ENCODE data around the gene DOCK1. TPM values are rescaled to one million over a fixed set of nuclear protein-coding genes. Genes with fewer than 3 reads are reported as not detected.
A peak's percentile ranks its signal among the peaks of the same experiment; 100 is the strongest.

The DOCK1 gene
- total and polyA plus RNA-seq, 2 experiments from 2014 or later = 22.8 to 45.6 TPM

GRCh38 chr10:126924180-126924914 is 19.1 kb downstream of the DOCK1 start:
- Histone ChIP-seq H3K27me3 (replicated peaks; ENCODE audit: insufficient read depth) (no peaks in the 10 kb centered on the region), H3K4me2 (ENCODE audit: unreplicated experiment) (peak overlapping the region; percentile 21), H4K20me1 (ENCODE audit: insufficient read depth) (peaks cover 13% of the 10 kb centered on the region; the same call in 1 of the 2 replicates), H3K79me2 (ENCODE audit: insufficient read depth) (peaks cover 85% of the 10 kb centered on the region), H2AFZ (no peak overlapping the region), H3K9ac (peak overlapping the region; percentile 24; the same call in 1 of the 2 replicates), H3K9me2 (ENCODE audit: insufficient read depth) (no peaks in the 10 kb centered on the region), H3K9me3 (ENCODE audit: low read depth) (no peaks in the 10 kb centered on the region), H3K4me3 (no peak overlapping the region), H3K36me3 (ENCODE audit: low read depth) (no peaks in the 10 kb centered on the region), H3K4me1 (ENCODE audit: insufficient read depth) (peaks cover 25% of the 10 kb centered on the region), H3K27ac (peak overlapping the region; percentile 55), H3F3A (ENCODE audit: insufficient read depth) (peaks cover 30% of the 10 kb centered on the region)
- 42 to 43% methylated on average over 6 of the region's 6 CpGs for WGBS, 2 experiments (ENCODE audit: low coverage in 1 of 2, low lambda C conversion rate in 2 of 2, missing lambda C conversion rate in 2 of 2)
- in situ Hi-C loops (cut with MboI) = no loop called here
- DNase-seq = no peak
- TF ChIP-seq EZH2 (IDR thresholded peaks at IDR 0.05; ENCODE audit: insufficient read depth, poor library complexity, severe bottlenecking) (no peak), EZH2phosphoT487 (IDR thresholded peaks at IDR 0.05; ENCODE audit: insufficient read depth, low read depth) (no peak)

GRCh38 chr10:126924915-126925300 is 19.7 kb downstream of the DOCK1 start:
- Histone ChIP-seq H3F3A (ENCODE audit: insufficient read depth) (peaks cover 30% of the 10 kb centered on the region), H2AFZ (no peak overlapping the region), H3K36me3 (ENCODE audit: low read depth) (no peaks in the 10 kb centered on the region), H3K27ac (peak overlapping the region; percentile 55), H3K9me3 (ENCODE audit: low read depth) (no peaks in the 10 kb centered on the region), H3K27me3 (replicated peaks; ENCODE audit: insufficient read depth) (no peaks in the 10 kb centered on the region), H3K4me2 (ENCODE audit: unreplicated experiment) (peak overlapping the region; percentile 21), H3K4me1 (ENCODE audit: insufficient read depth) (peaks cover 25% of the 10 kb centered on the region), H3K79me2 (ENCODE audit: insufficient read depth) (peaks cover 85% of the 10 kb centered on the region), H3K4me3 (no peak overlapping the region), H3K9ac (peak overlapping the region; percentile 24), H3K9me2 (ENCODE audit: insufficient read depth) (no peaks in the 10 kb centered on the region), H4K20me1 (ENCODE audit: insufficient read depth) (peaks cover 13% of the 10 kb centered on the region; the same call in 1 of the 2 replicates)
- TF ChIP-seq EZH2phosphoT487 (IDR thresholded peaks at IDR 0.05; ENCODE audit: insufficient read depth, low read depth) = no peak
- TF ChIP-seq EZH2 (IDR thresholded peaks at IDR 0.05; ENCODE audit: insufficient read depth, poor library complexity, severe bottlenecking) = no peak
- DNase-seq = peak; percentile 76
- 5% methylated on average over 3 of the region's 3 CpGs for WGBS, 2 experiments (ENCODE audit: low coverage in 1 of 2, low lambda C conversion rate in 2 of 2, missing lambda C conversion rate in 2 of 2)
- in situ Hi-C loops (cut with MboI) = no loop called here

- Histone ChIP-seq H4K20me1 (ENCODE audit: insufficient read depth) (peaks cover 14% of the 10 kb centered on the region; the same call in 1 of the 2 replicates), H3K4me3 (no peak overlapping the region), H3K36me3 (ENCODE audit: low read depth) (no peaks in the 10 kb centered on the region), H3K27ac (no peak overlapping the region), H2AFZ (no peak overlapping the region), H3K9ac (no peak overlapping the region), H3K4me2 (ENCODE audit: unreplicated experiment) (no peak overlapping the region), H3K4me1 (ENCODE audit: insufficient read depth) (peaks cover 29% of the 10 kb centered on the region), H3K9me2 (ENCODE audit: insufficient read depth) (no peaks in the 10 kb centered on the region), H3K79me2 (ENCODE audit: insufficient read depth) (peaks cover 85% of the 10 kb centered on the region), H3F3A (ENCODE audit: insufficient read depth) (peaks cover 30% of the 10 kb centered on the region), H3K27me3 (replicated peaks; ENCODE audit: insufficient read depth) (no peaks in the 10 kb centered on the region), H3K9me3 (ENCODE audit: low read depth) (no peaks in the 10 kb centered on the region)
- 75 to 86% methylated on average over 8 of the region's 8 CpGs for WGBS, 2 experiments (ENCODE audit: low coverage in 1 of 2, low lambda C conversion rate in 2 of 2, missing lambda C conversion rate in 2 of 2)
- DNase-seq = no peak
- in situ Hi-C loops (cut with MboI) = no loop called here
- TF ChIP-seq EZH2phosphoT487 (IDR thresholded peaks at IDR 0.05; ENCODE audit: insufficient read depth, low read depth) = no peak
- no peak for TF ChIP-seq EZH2 (IDR thresholded peaks at IDR 0.05; ENCODE audit: insufficient read depth, poor library complexity, severe bottlenecking)
Observed at GRCh38 chr10:126926568-126926967, 21.3 kb downstream of the DOCK1 start.

- in situ Hi-C loops (cut with MboI) = no loop called here
- H3F3A ChIP-seq (ENCODE audit: insufficient read depth) = peaks cover 24% of the 10 kb centered on the region
- peaks cover 14% of the 10 kb centered on the region; the same call in 1 of the 2 replicates for H4K20me1 ChIP-seq (ENCODE audit: insufficient read depth)
- no peak overlapping the region for H2AFZ ChIP-seq
- H3K9me3 ChIP-seq (ENCODE audit: low read depth) = no peaks in the 10 kb centered on the region
- H3K27me3 ChIP-seq (replicated peaks; ENCODE audit: insufficient read depth) = no peaks in the 10 kb centered on the region
- H3K4me2 ChIP-seq (ENCODE audit: unreplicated experiment) = no peak overlapping the region
- no peaks in the 10 kb centered on the region for H3K36me3 ChIP-seq (ENCODE audit: low read depth)
- no peak overlapping the region for H3K9ac ChIP-seq
- WGBS, 2 experiments (ENCODE audit: low coverage in 1 of 2, low lambda C conversion rate in 2 of 2, missing lambda C conversion rate in 2 of 2) = 98 to 99% methylated on average over 13 of the region's 13 CpGs
- H3K27ac ChIP-seq = no peak overlapping the region
- DNase-seq = no peak
- H3K4me1 ChIP-seq (ENCODE audit: insufficient read depth) = peaks cover 19% of the 10 kb centered on the region
- TF ChIP-seq EZH2 (IDR thresholded peaks at IDR 0.05; ENCODE audit: insufficient read depth, poor library complexity, severe bottlenecking) (no peak), EZH2phosphoT487 (IDR thresholded peaks at IDR 0.05; ENCODE audit: insufficient read depth, low read depth) (no peak)
- H3K4me3 ChIP-seq = no peak overlapping the region
- H3K9me2 ChIP-seq (ENCODE audit: insufficient read depth) = no peaks in the 10 kb centered on the region
- peaks cover 85% of the 10 kb centered on the region for H3K79me2 ChIP-seq (ENCODE audit: insufficient read depth)
Observed at GRCh38 chr10:126927799-126928198, 22.6 kb downstream of the DOCK1 start.
